Neuron (in vitro differentiated cells): ENCODE measurements around the gene HSPE1.
A peak's percentile ranks its signal among the peaks of the same experiment; 100 is the strongest.

Experiments
- H2AFZ ChIP-seq: one replicate; pipeline ENCODE4 v1.6.1; 2013; ENCODE audit warnings: low read depth, mild to moderate bottlenecking, inconsistent platforms, low read length, moderate library complexity
- H3K27me3 ChIP-seq: one replicate; pipeline ENCODE4 v1.6.1; 2013; ENCODE audit warnings: low read length; ENCODE audit not compliant: insufficient read depth
- H3K36me3 ChIP-seq: one replicate; pipeline ENCODE4 v1.6.1; 2013; ENCODE audit warnings: low read length; ENCODE audit not compliant: insufficient read depth
- H3K4me1 ChIP-seq: one replicate; pipeline ENCODE4 v1.6.1; 2013; ENCODE audit warnings: low read length; ENCODE audit not compliant: insufficient read depth
- H3K4me3 ChIP-seq: 2 replicates; pipeline ENCODE4 v1.5.1; 2013; ENCODE audit warnings: mild to moderate bottlenecking, low read length, moderate library complexity
- H3K9me3 ChIP-seq: one replicate; pipeline ENCODE4 v1.6.1; 2013; ENCODE audit warnings: low read length

Gene HSPE1

GRCh38 chr2:197504000-197504399 lies 3.8 kb downstream of the HSPE1 start:
- no peak overlapping the region for H2AFZ ChIP-seq
- peaks cover 37% of the 10 kb centered on the region for H3K36me3 ChIP-seq
- H3K9me3 ChIP-seq = no peaks in the 10 kb centered on the region
- peaks cover 8% of the 10 kb centered on the region for H3K4me1 ChIP-seq
- no peaks in the 10 kb centered on the region for H3K27me3 ChIP-seq
- H3K4me3 ChIP-seq = no peak overlapping the region

DNA sequence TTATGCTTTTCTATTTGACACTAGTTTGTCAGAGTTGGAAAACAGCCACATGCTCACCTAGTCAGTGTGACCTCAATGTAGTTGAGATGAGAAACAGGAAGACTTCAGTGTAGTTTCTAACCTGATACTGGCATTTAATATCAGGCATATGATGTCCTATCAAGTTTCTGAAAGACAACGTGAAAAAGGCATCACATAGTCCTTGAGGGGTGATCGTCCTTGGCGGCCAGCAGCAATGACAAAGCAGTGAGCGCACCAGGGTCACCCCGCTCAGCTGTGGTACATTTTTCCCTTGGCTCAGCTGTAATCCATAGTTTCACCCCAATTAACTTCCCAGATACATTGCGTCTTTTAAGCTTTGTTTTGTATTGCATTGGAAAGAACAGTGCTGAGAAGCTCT lies 4.3 kb downstream of the HSPE1 start:
- H3K36me3 ChIP-seq = peaks cover 39% of the 10 kb centered on the region
- H3K4me3 ChIP-seq = no peak overlapping the region
- H3K4me1 ChIP-seq = peaks cover 8% of the 10 kb centered on the region
- H3K9me3 ChIP-seq = no peaks in the 10 kb centered on the region
- H2AFZ ChIP-seq = no peak overlapping the region
- no peaks in the 10 kb centered on the region for H3K27me3 ChIP-seq

GRCh38 chr2:197506658-197507057 lies 6.5 kb downstream of the HSPE1 start:
- H2AFZ ChIP-seq = no peak overlapping the region
- no peaks in the 10 kb centered on the region for H3K9me3 ChIP-seq
- H3K4me3 ChIP-seq = no peak overlapping the region
- H3K4me1 ChIP-seq = peaks cover 6% of the 10 kb centered on the region
- H3K27me3 ChIP-seq = no peaks in the 10 kb centered on the region
- peaks cover 37% of the 10 kb centered on the region for H3K36me3 ChIP-seq

- H3K4me1 ChIP-seq = peaks cover 17% of the 10 kb centered on the region
- H3K4me3 ChIP-seq = no peak overlapping the region
- no peaks in the 10 kb centered on the region for H3K27me3 ChIP-seq
- no peak overlapping the region for H2AFZ ChIP-seq
- H3K9me3 ChIP-seq = no peaks in the 10 kb centered on the region
- peaks cover 6% of the 10 kb centered on the region for H3K36me3 ChIP-seq
These were observed 13.7 kb downstream of the HSPE1 start for GRCh38 chr2:197513915-197514314.

GRCh38 chr2:197514754-197515153 lies 14.6 kb downstream of the HSPE1 start:
- Histone ChIP-seq H2AFZ (peak overlapping the region; percentile 69), H3K27me3 (no peaks in the 10 kb centered on the region), H3K4me1 (peaks cover 17% of the 10 kb centered on the region), H3K36me3 (peaks cover 4% of the 10 kb centered on the region), H3K4me3 (peak overlapping the region; percentile 83), H3K9me3 (no peaks in the 10 kb centered on the region)

GRCh38 chr2:197515315-197515738 lies 15.1 kb downstream of the HSPE1 start:
- Histone ChIP-seq H2AFZ (peak overlapping the region; percentile 69), H3K36me3 (peaks cover 4% of the 10 kb centered on the region), H3K4me1 (peaks cover 17% of the 10 kb centered on the region), H3K9me3 (no peaks in the 10 kb centered on the region), H3K4me3 (peak overlapping the region; percentile 83), H3K27me3 (no peaks in the 10 kb centered on the region)

DNA sequence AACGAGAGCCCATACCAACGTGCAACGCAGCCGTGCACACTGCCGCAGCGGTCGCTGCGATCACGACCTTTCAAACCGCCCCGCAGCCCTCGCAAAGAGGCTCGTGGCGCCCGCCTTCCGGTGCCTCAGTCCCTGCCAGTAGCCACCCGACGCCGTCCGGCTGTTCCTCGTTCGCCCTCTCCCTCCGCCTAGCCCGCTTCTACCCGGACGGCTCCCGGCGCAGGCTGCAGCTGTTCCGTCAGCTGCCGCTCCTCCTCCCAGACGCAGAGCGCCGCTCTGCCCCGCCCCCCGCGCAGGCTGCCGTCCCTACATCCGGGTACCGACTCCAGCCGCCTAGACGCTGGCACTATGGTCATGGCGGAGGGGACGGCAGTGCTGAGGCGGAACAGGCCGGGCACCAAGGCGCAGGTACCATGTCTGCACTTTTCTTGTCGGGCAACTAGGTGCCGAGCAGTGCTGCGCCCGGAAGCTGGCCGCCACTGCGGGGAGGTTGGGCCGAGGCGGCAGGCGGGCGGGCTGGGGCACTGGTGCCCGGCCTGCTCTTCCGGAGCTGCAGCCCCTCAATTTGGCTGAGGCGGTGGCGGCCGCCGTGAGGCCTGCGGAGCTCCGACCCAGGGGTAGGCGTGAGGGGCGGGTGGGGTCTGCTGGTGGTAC lies 15.7 kb downstream of the HSPE1 start, which contains the start of gene MOB4:
MOB4 (plus strand) TSS at position 328 of the 654 bp plus-strand sequence; CDS start at position 349, 21 bp downstream.
- Histone ChIP-seq H3K36me3 (peaks cover 4% of the 10 kb centered on the region), H2AFZ (peak within 1 kb of the TSS; percentile 69), H3K4me3 (peak within 1 kb of the TSS; percentile 83), H3K9me3 (no peaks in the 10 kb centered on the region), H3K4me1 (peaks cover 17% of the 10 kb centered on the region), H3K27me3 (no peaks in the 10 kb centered on the region)

DNA sequence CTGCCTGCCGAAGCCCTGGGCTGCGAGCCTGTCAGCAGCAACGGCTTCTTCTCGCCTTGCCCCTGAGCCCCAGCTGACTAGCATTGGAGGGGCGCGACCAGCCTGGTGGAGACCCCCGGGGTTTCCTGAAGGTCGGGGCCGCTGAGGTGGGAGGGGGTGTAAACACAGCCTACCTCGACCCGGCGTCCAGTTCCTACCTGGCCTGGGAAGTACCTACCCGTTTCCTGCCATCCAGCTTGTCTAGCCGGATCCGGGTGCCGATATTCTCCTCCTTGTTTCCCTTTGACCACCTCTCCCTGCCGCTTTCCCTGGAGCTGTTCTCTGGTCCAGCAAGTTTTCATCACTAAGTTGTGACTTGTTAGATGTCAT lies 16.2 kb downstream of the HSPE1 start:
- Histone ChIP-seq H2AFZ (peak overlapping the region; percentile 8), H3K36me3 (peaks cover 4% of the 10 kb centered on the region), H3K27me3 (no peaks in the 10 kb centered on the region)

DNA sequence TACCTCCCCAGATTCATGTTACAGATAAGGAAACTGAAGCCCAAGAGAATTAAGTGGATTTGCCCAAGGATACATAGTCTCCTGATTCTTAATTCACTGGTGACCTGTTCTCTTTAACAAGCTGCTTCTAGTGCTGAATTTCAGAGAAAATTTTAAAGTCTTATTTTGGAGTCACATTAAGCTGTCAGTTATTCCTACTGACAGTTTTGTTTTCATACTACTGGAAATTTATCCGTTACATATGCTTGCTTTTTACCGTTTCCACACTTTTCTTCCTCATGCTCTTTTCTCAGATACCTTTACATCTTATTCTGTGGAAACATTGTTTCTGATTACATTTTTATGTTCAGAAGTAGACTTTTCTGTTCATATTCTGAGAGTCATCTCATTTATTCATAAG lies 17.0 kb downstream of the HSPE1 start:
- no peak overlapping the region for H2AFZ ChIP-seq
- H3K9me3 ChIP-seq = no peaks in the 10 kb centered on the region
- H3K4me3 ChIP-seq = peak overlapping the region; percentile 83
- H3K36me3 ChIP-seq = peaks cover 4% of the 10 kb centered on the region
- H3K4me1 ChIP-seq = peaks cover 17% of the 10 kb centered on the region
- H3K27me3 ChIP-seq = no peaks in the 10 kb centered on the region

More for the DNA sequence above, 16.2 kb downstream of the HSPE1 start:
- Histone ChIP-seq H3K4me1 (peaks cover 17% of the 10 kb centered on the region), H3K9me3 (no peaks in the 10 kb centered on the region), H3K4me3 (peak overlapping the region; percentile 83)

DNA sequence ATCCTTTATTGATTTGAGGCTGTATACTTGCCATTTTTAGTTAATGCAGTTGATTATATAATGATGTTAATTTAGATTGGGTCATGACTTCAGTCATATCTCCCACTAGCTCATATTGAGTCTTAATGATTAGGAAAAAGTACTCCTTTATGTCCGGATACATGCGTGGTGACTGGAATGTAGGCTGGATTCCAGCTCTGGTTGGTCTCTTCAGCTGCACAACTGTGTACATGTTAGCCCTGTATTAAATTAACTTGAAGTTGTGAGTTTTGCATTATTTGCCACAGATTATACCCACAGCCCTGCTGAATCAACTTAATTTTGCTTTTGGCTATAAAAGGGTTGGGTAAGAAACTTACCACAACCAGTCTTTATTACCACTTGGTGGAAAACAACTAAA lies 38.2 kb downstream of the HSPE1 start:
- H3K27me3 ChIP-seq = no peaks in the 10 kb centered on the region
- H3K4me1 ChIP-seq = no peaks in the 10 kb centered on the region
- no peak overlapping the region for H2AFZ ChIP-seq
- H3K9me3 ChIP-seq = no peaks in the 10 kb centered on the region
- peaks cover 66% of the 10 kb centered on the region for H3K36me3 ChIP-seq
- no peak overlapping the region for H3K4me3 ChIP-seq

- Histone ChIP-seq H2AFZ (no peak overlapping the region), H3K36me3 (peaks cover 70% of the 10 kb centered on the region), H3K27me3 (no peaks in the 10 kb centered on the region), H3K9me3 (no peaks in the 10 kb centered on the region), H3K4me1 (no peaks in the 10 kb centered on the region), H3K4me3 (no peak overlapping the region)
These were observed 39.6 kb downstream of the HSPE1 start for GRCh38 chr2:197539734-197540133.

DNA sequence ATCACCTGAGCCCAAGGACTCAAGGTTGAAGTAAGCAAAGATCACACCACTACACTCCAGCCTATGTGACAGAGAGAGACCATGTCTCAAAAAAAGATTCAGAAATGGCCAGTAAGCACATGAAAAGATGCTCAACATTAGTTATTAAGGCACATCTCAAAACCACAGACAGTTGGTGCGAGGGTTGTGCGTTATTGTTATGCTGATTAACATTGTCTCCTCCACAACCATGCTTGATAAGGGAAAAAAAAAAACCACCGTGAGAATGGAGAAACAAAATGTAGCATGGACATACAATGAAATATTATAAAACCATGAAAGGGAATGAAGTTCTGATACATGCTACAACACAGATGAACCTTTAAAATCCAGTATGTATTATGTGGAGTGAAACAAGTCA lies 43.0 kb downstream of the HSPE1 start:
- no peaks in the 10 kb centered on the region for H3K27me3 ChIP-seq
- peaks cover 64% of the 10 kb centered on the region for H3K36me3 ChIP-seq
- no peaks in the 10 kb centered on the region for H3K9me3 ChIP-seq
- H3K4me3 ChIP-seq = no peak overlapping the region
- no peaks in the 10 kb centered on the region for H3K4me1 ChIP-seq
- no peak overlapping the region for H2AFZ ChIP-seq

DNA sequence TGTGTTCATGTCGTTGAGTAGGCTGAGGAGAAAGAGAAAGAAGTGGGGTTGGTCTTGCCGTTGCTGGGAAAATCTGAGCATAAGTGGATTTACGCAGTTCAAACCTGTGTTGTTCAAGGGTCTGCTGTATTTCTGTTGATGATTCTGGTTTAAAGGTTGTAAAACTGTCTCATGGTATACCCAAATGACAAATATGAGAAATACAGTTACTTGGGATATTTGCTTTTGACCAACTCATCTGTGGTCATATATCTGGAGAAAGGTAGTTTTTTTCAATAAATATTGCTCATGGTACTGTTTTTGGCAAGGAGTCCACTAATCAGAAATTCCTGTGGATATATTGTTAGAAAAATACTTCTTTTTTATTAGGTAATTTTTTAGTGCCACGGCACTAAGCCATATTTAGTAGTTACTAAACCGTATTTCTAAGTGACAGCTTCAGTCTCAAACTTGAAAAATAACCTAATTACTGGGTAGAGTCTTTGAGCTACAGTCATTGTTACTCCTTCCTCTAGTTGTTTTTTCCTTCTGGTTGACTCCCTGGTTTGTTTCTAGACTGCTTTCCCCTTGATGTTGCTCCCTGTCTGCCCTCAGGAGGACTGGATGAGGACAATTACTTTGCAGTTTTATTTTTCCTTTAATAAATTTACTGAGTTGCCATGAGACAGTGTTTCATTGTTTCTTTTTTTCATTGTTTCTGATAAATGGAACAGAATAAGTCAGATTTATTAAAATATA lies 47.2 kb downstream of the HSPE1 start:
- Histone ChIP-seq H3K9me3 (no peaks in the 10 kb centered on the region), H3K36me3 (peaks cover 65% of the 10 kb centered on the region), H3K4me3 (no peak overlapping the region), H3K4me1 (no peaks in the 10 kb centered on the region), H2AFZ (no peak overlapping the region), H3K27me3 (no peaks in the 10 kb centered on the region)
